LNCaP clone FGC (cell line): ENCODE data around the gene ANG.

ENCODE experiments used
- DNase-seq: peaks from one replicate; pipeline ENCODE4 v3.0.0-alpha.2; 2011; ENCODE audit warnings: low read depth
- H3K4me3 ChIP-seq: 2 replicates; pipeline ENCODE4 v1.5.1; 2011; ENCODE audit warnings: mild to moderate bottlenecking, low read depth, low read length, control low read depth
- CTCF ChIP-seq: IDR thresholded peaks from 2 replicates; pipeline ENCODE4 v1.5.1; 2012; ENCODE audit warnings: mild to moderate bottlenecking; ENCODE audit not compliant: control insufficient read depth, insufficient read depth; ENCODE audit errors: extremely low read depth

The ANG gene

DNA sequence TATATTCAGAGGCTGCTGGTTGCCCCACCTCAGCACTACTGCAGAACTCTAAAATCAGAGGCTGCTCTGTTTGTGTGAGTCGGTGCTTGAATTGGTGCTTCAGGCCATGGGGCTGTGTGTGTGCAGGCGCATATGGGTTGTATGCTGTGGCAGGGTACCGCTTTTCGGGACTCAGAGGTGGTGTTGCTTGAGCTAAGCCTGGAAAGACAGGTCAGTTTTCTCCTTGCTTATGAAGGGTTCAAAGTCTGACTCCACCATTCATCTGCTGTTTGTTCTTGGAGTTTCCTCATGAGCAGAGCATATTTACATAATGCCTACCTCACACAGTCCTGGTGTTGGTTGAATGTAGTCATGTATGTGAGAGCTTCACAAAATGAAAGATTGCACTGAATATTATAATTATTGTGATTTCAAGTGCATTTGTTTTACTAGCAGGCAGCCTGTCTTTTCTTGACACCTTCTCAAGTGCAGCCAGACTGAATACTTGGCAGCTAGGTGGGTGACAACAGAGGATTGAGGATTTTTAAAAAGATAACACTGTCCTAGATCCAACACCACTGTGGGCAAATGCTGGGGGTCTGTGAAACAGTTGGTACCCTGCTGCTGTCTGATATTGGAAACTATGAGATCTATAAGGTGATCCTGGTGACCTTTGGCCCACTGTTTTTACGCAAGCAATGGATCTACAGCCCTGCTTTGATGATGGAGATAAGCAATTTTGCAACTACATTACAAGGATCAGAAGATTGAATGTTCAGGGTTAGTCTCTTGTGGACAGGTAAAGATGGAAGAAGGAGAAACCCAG lies 1.0 kb upstream of the ANG start:
- no peak overlapping the region for H3K4me3 ChIP-seq
- DNase-seq = peak; percentile 30
- TF ChIP-seq CTCF = no peak

DNA sequence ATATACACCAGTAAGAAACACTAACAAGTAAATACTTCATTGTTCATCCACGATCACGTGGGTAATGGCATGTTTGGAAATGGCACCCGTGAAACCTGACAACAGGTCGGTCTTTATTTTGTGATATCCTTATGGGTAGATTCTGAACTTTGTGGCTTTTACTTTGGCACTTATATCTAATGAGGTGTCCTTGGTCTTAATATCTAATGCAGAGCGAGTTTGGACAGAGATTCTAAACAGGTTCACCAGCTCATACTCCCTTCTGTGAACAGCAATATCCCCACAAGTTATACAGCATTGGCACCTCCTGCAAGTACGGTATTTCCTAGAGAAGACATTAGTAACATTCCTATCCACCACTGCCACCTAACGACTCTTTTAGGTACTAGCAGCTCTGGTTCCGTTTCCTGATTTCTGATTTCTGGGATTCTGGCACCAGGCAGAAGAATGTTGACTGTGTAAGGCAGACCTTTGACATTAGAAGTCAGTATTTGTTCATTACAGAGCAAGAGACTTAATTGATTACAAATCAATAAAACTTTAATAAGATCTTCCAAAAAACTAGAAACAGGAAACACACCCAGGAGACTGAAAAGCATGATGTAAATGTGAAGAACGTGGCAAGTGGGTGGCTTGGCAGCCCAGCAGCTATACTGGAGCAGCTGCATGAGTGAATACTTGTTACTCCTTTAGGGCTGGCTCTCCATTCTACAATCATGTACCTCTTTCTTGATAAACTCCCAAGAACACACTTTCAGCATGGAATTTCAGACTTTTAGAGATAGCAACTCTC lies 2.5 kb downstream of the ANG start:
- H3K4me3 ChIP-seq = no peak overlapping the region
- peak; percentile 82 for TF ChIP-seq CTCF
- peak; percentile 56 for DNase-seq

DNA sequence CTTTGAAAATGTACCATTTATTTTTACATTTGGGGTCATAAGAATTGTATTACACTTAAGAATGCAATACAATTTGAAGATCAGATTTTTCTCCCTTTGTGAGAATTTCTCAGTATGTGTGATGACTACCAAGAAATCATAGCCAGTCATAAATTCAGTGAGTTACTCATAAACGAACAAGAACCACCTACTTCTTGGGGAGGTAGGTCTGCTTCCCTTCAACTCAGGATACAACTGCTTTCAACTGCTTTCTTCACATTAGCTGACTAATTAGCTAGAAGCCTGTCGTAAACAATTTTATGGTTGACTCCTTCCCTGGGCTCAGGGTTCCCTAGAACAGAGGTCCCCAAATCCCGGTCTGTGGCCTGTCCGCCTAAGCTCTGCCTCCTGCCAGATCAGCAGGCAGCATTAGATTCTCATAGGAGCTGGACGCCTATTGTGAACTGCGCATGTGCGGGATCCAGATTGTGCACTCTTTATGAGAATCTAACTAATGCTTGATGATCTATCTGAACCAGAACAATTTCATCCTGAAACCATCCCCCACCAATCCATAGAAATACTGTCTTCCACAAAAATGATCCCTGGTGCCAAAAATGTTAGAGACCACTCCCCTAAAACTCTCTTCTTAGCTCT lies 3.7 kb downstream of the ANG start:
- H3K4me3 ChIP-seq = no peak overlapping the region
- no peak for DNase-seq
- TF ChIP-seq CTCF = no peak

- no peak for TF ChIP-seq CTCF
- no peak for DNase-seq
- H3K4me3 ChIP-seq = no peak overlapping the region
Observed at GRCh38 chr14:20696764-20697163, 8.2 kb downstream of the ANG start.

DNA sequence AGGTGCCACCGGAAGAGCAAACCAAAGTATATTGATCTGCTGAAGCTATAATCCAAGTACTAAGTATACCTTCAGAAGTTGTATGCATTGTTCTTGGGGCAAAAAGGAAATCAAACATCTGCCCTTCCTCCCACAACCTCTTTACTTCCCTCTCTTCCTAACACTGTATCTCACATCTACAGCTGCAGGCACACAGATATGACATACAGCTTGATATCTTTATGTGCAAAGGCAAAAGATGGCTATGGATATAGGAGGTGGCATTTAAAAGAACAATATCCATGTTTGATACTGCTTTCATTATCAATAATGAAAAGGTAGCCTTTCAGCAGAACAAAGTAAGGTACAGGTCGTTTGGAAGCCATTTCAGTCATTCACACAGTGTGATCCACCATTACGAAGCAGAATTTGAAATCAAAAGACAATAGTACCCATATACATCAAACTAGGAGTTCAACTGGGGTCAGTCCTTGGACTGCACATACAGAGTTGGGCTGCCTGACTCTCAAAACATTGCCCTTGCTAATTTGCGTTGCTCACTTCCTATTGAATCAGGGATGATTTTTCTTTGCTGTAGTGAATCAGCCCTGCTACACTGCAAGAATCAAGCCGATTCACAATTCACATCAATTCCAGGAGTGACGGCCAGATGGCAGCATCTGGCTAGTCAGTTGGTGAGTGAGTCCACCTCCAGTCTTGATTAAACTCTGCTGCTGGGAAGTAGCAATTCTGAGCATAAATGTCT lies 8.9 kb downstream of the ANG start:
- TF ChIP-seq CTCF = peak; percentile 88
- peak; percentile 27 for DNase-seq
- H3K4me3 ChIP-seq = no peak overlapping the region

DNA sequence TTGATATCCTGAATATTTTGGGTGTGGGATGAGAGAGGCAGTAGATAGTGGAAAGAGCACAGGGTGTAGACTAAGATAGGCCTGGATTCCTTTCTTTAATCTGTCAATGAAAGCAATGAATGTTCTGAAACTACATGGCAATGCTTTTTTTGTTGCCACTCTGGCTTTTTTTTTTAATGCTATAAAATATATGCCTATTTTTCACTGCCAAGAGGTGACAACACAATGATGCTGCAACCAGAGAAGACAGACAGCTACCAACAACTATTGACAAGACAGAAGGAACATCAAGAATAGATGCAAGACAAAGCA lies 9.4 kb downstream of the ANG start:
- H3K4me3 ChIP-seq = no peak overlapping the region
- no peak for TF ChIP-seq CTCF
- no peak for DNase-seq
